IMR-90 (cell line): ENCODE measurements around the gene SLC9A9. TPM values are rescaled to one million over a fixed set of nuclear protein-coding genes. Genes with fewer than 3 reads are reported as not detected.

Experiments used
- ATAC-seq: fragments of 200-7000 bp; cut with Tn5 transposase; 2 replicates; pipeline ENCODE4 v1.9.1; 2020; ENCODE audit warnings: low read depth, mild to moderate bottlenecking, moderate library complexity
- BruUV-seq: library from RNA; stranded (reverse); fragments of 400-500 nt; replicated peaks from 2 replicates; lab custom pipeline; 2021; lab: Mats Ljungman, UMichigan
- CTCF ChIA-PET: fragments of 300-600 bp; formaldehyde crosslinking; extraction: SDS; loops from one replicate; lab custom pipeline; 2021; ENCODE audit warnings: antibody characterized with exemption; lab: Yijun Ruan, JAX
- POLR2A ChIA-PET: fragments of 300-600 bp; sonication (Branson Sonifier 250); formaldehyde crosslinking; loops from one replicate; lab custom pipeline; 2022; ENCODE audit warnings: antibody characterized with exemption; ENCODE audit not compliant: unreplicated experiment; lab: Charles Lee
- DNase-seq: peaks from one replicate; pipeline ENCODE4 v3.0.0; 2013
- H2AFZ ChIP-seq: replicated peaks from 2 replicates; pipeline ENCODE3; 2013; ENCODE audit warnings: low read length, mild to moderate bottlenecking; ENCODE audit not compliant: poor library complexity
- H2AK5ac ChIP-seq: 2 replicates; pipeline ENCODE4 v1.6.1; 2013; ENCODE audit warnings: low read depth, low read length, inconsistent platforms
- H2AK9ac ChIP-seq: replicated peaks from 2 replicates; pipeline ENCODE3; 2013; ENCODE audit warnings: mild to moderate bottlenecking, low read depth, low read length, moderate library complexity; ENCODE audit not compliant: poor library complexity
- H2BK120ac ChIP-seq: 2 replicates; pipeline ENCODE4 v1.6.1; 2013; ENCODE audit warnings: low read depth, low read length, inconsistent platforms
- H2BK15ac ChIP-seq: 3 replicates; pipeline ENCODE4 v1.6.1; 2013; ENCODE audit warnings: low read depth, low read length, inconsistent platforms
- H2BK20ac ChIP-seq: 2 replicates; pipeline ENCODE4 v1.6.1; 2013; ENCODE audit warnings: low read depth, mild to moderate bottlenecking, inconsistent platforms, low read length, moderate library complexity
- H2BK5ac ChIP-seq: 2 replicates; pipeline ENCODE4 v1.6.1; 2013; ENCODE audit warnings: mild to moderate bottlenecking, low read depth, low read length, inconsistent platforms; ENCODE audit not compliant: poor library complexity, severe bottlenecking
- H3K14ac ChIP-seq: replicated peaks from 2 replicates; pipeline ENCODE4 v1.6.1; 2013; ENCODE audit warnings: low read depth, low read length, inconsistent platforms
- H3K18ac ChIP-seq: 2 replicates; pipeline ENCODE4 v1.6.1; 2013; ENCODE audit warnings: low read depth, low read length, control low read depth
- H3K23ac ChIP-seq: 2 replicates; pipeline ENCODE4 v1.6.1; 2013; ENCODE audit warnings: low read depth, low read length, inconsistent platforms
- H3K27ac ChIP-seq: 2 replicates; pipeline ENCODE4 v1.5.1; 2013; ENCODE audit warnings: mild to moderate bottlenecking, control low read depth, low read length; ENCODE audit not compliant: insufficient read depth
- H3K27me3 ChIP-seq: 2 replicates; pipeline ENCODE4 v1.6.1; 2013; ENCODE audit warnings: low read length; ENCODE audit not compliant: control insufficient read depth, insufficient read depth
- H3K36me3 ChIP-seq: 2 replicates; pipeline ENCODE4 v1.6.1; 2013; ENCODE audit warnings: low read length, mixed read lengths; ENCODE audit not compliant: control insufficient read depth, insufficient read depth
- H3K4ac ChIP-seq: 2 replicates; pipeline ENCODE4 v1.6.1; 2013; ENCODE audit warnings: low read depth, low read length, inconsistent platforms
- H3K4me1 ChIP-seq: 2 replicates; pipeline ENCODE4 v1.6.1; 2013; ENCODE audit warnings: low read length, mixed read lengths; ENCODE audit not compliant: control insufficient read depth, insufficient read depth
- H3K4me2 ChIP-seq: 2 replicates; pipeline ENCODE4 v1.6.1; 2013; ENCODE audit warnings: low read depth, mild to moderate bottlenecking, control low read depth, low read length, moderate library complexity
- H3K4me3 ChIP-seq: 2 replicates; pipeline ENCODE4 v1.5.1; 2013; ENCODE audit warnings: low read depth, mild to moderate bottlenecking, control low read depth, low read length, moderate library complexity; ENCODE audit not compliant: insufficient read depth
- H3K56ac ChIP-seq: 2 replicates; pipeline ENCODE4 v1.6.1; 2013; ENCODE audit warnings: low read length, inconsistent platforms; ENCODE audit not compliant: insufficient read depth; ENCODE audit errors: extremely low read depth
- H3K79me1 ChIP-seq, 2 experiments: 2 replicates each; pipeline ENCODE4 v1.6.1; 2013; ENCODE audit warnings: low read length in 2 of 2, inconsistent platforms in 1 of 2, low read depth in 1 of 2
- H3K9ac ChIP-seq: 2 replicates; pipeline ENCODE4 v1.6.1; 2013; ENCODE audit warnings: low read depth, low read length, control low read depth
- H3K9me1 ChIP-seq: 2 replicates; pipeline ENCODE4 v1.6.1; 2013; ENCODE audit warnings: low read length, inconsistent platforms; ENCODE audit not compliant: insufficient read depth
- H3K9me3 ChIP-seq: 2 replicates; pipeline ENCODE4 v1.6.1; 2013; ENCODE audit warnings: low read length; ENCODE audit not compliant: control insufficient read depth, insufficient read depth
- H4K20me1 ChIP-seq: 2 replicates; pipeline ENCODE4 v1.6.1; 2013; ENCODE audit warnings: low read length, inconsistent platforms; ENCODE audit not compliant: insufficient read depth
- H4K5ac ChIP-seq: 2 replicates; pipeline ENCODE4 v1.6.1; 2013; ENCODE audit warnings: mild to moderate bottlenecking, low read depth, low read length, control low read depth
- H4K8ac ChIP-seq, 2 experiments: 2 replicates each; pipeline ENCODE4 v1.6.1; 2013; ENCODE audit warnings: low read depth in 2 of 2, low read length in 2 of 2, control low read depth in 1 of 2, inconsistent platforms in 1 of 2
- H4K91ac ChIP-seq: 2 replicates; pipeline ENCODE4 v1.6.1; 2013; ENCODE audit warnings: low read depth, low read length, inconsistent platforms; ENCODE audit not compliant: insufficient read depth
- BHLHE40 ChIP-seq: fragments of 150-350 bp; IDR thresholded peaks from 2 replicates; pipeline ENCODE4 v1.6.1; 2016; ENCODE audit warnings: mild to moderate bottlenecking, low read depth, low read length
- CEBPB ChIP-seq: IDR thresholded peaks from 2 replicates; pipeline ENCODE4 v1.6.1; 2012; ENCODE audit warnings: low read depth, low read length, improper control_type of control experiment
- CHD1 ChIP-seq: IDR thresholded peaks from 2 replicates; pipeline ENCODE4 v1.6.1; 2012; ENCODE audit warnings: low read depth, low read length, improper control_type of control experiment
- CTCF ChIP-seq: conservative IDR thresholded peaks from 2 replicates; pipeline ENCODE4 v1.5.1; 2012; ENCODE audit warnings: mild to moderate bottlenecking, low read depth, low read length, improper control_type of control experiment
- ELK1 ChIP-seq: fragments of 150-350 bp; IDR thresholded peaks from 2 replicates; pipeline ENCODE4 v1.6.1; 2016; ENCODE audit warnings: low read depth, mild to moderate bottlenecking, low read length, moderate library complexity, borderline replicate concordance
- FOS ChIP-seq: fragments of 150-350 bp; IDR thresholded peaks from 2 replicates; pipeline ENCODE4 v1.6.1; 2016; ENCODE audit warnings: low read depth, low read length
- MAFK ChIP-seq: IDR thresholded peaks from 2 replicates; pipeline ENCODE4 v1.6.1; 2012; ENCODE audit warnings: low read depth, low read length, improper control_type of control experiment
- MAZ ChIP-seq: IDR thresholded peaks from 2 replicates; pipeline ENCODE4 v1.6.1; 2012; ENCODE audit warnings: low read depth, mild to moderate bottlenecking, low read length, improper control_type of control experiment, moderate library complexity, borderline replicate concordance
- NFE2L2 ChIP-seq: fragments of 150-350 bp; IDR thresholded peaks from 2 replicates; pipeline ENCODE4 v1.6.1; 2016; ENCODE audit warnings: low read depth, mild to moderate bottlenecking, low read length
- POLR2A ChIP-seq: IDR thresholded peaks from 2 replicates; pipeline ENCODE4 v1.6.1; 2012; ENCODE audit warnings: mild to moderate bottlenecking, low read depth, low read length
- RAD21 ChIP-seq: IDR thresholded peaks from 2 replicates; pipeline ENCODE4 v1.6.1; 2012; ENCODE audit warnings: low read length, improper control_type of control experiment
- RCOR1 ChIP-seq: IDR thresholded peaks from 2 replicates; pipeline ENCODE4 v1.6.1; 2012; ENCODE audit warnings: mild to moderate bottlenecking, low read length, improper control_type of control experiment; ENCODE audit not compliant: insufficient replicate concordance
- RFX5 ChIP-seq: IDR thresholded peaks from 2 replicates; pipeline ENCODE4 v1.8.0; 2012; ENCODE audit warnings: low read depth, mild to moderate bottlenecking, low read length, moderate library complexity
- SMC3 ChIP-seq: fragments of 150-350 bp; IDR thresholded peaks from 2 replicates; pipeline ENCODE4 v1.6.1; 2016; ENCODE audit warnings: low read depth, mild to moderate bottlenecking, antibody characterized with exemption, low read length, moderate library complexity
- USF2 ChIP-seq: fragments of 150-350 bp; IDR thresholded peaks from 2 replicates; pipeline ENCODE4 v1.6.1; 2017; ENCODE audit warnings: mild to moderate bottlenecking, antibody characterized with exemption, low read length, low read depth
- WGBS, 2 experiments: methylation state at CpG; one replicate each; pipeline versions ENCODE4 v1.1.5 to v1.1.7; 2013; ENCODE audit warnings: missing lambda C conversion rate in 2 of 2; ENCODE audit not compliant: insufficient read length in 1 of 2; ENCODE audit errors: extremely low coverage in 2 of 2; 5-methylcytosine and 5-hydroxymethylcytosine counted together
- dilution Hi-C: fragments of 300-500 bp; cut with HindIII; formaldehyde crosslinking; loops from one replicate; pipeline ENCODE4 v1.14.3; 2018; ENCODE audit warnings: low sequenced_read_pairs; ENCODE audit not compliant: unreplicated experiment
- in situ Hi-C: fragments of 300-500 bp; cut with MboI; formaldehyde crosslinking; loops from 3 replicates; pipeline ENCODE4 v1.14.3; 2019; ENCODE audit warnings: low sequenced_read_pairs, inconsistent platforms, mixed read lengths
- intact Hi-C: fragments of 100-400 bp; cut with micrococcal nuclease; formaldehyde crosslinking; loops from 2 replicates; pipeline ENCODE4 v1.10.0; 2022
- polyA plus RNA-seq, 3 experiments: library from polyadenylated mRNA; depleted of rRNA; stranded (reverse); fragments of >200 nt; gene quantifications; 2 replicates each; pipeline ENCODE4 v1.2.3, GENCODE V29; 2012; ENCODE audit warnings: low replicate concordance in 1 of 3
- total RNA-seq: library from RNA; depleted of rRNA; stranded (reverse); fragments of >200 nt; gene quantifications from 2 replicates; pipeline ENCODE4 v1.2.3, GENCODE V29; 2012

Gene SLC9A9
- total and polyA plus RNA-seq, 2 of the 4 experiments (the other 2 are of a cell fraction) = 1.4 to 2.3 TPM

- Histone ChIP-seq H3K9ac (no peak overlapping the region), H3K79me1 (no peaks in the 10 kb centered on the region), H2BK120ac (peak overlapping the region; percentile 20; the same call in 1 of the 2 replicates), H3K27ac (no peak overlapping the region), H2AFZ (no peak overlapping the region), H3K23ac (no peak overlapping the region), H2BK15ac (no peak overlapping the region), H2AK9ac (no peak overlapping the region), H3K36me3 (no peaks in the 10 kb centered on the region), H3K27me3 (no peaks in the 10 kb centered on the region), H3K9me3 (no peaks in the 10 kb centered on the region), H3K56ac (no peak overlapping the region), H4K20me1 (no peaks in the 10 kb centered on the region), H4K91ac (no peak overlapping the region), H3K4me3 (no peak overlapping the region), H2AK5ac (no peak overlapping the region), H3K9me1 (no peaks in the 10 kb centered on the region), H3K4ac (no peak overlapping the region), H2BK20ac (0 out of 2 replicates have a peak overlapping the region, but pooled peaks have one; percentile 6), H4K5ac (no peak overlapping the region), H2BK5ac (no peak overlapping the region), H3K4me2 (peak overlapping the region; percentile 90; the same call in 1 of the 2 replicates), H3K4me1 (peaks cover 4% of the 10 kb centered on the region; the same call in 1 of the 2 replicates), H3K14ac (no peak overlapping the region), H3K18ac (no peak overlapping the region), H4K8ac (peak overlapping the region in 1 of 2 experiments; percentile 28; a peak in 1 of 4 replicates)
- dilution Hi-C loops = no loop called here
- CTCF ChIA-PET = interaction anchor here (0.7 kb wide), 1 partner anchor 1932 kb away, joined by 7 read pairs; no protein-coding TSS in a partner anchor
- intact Hi-C loops = loop anchor here (2.0 kb wide), 2 partner anchors 18 to 72 kb away; no protein-coding TSS in a partner anchor
- DNase-seq (no peak), ATAC-seq (no peak)
- TF ChIP-seq MAFK = no peak
- no peak for TF ChIP-seq USF2
- TF ChIP-seq SMC3 = no peak
- TF ChIP-seq RCOR1 = no peak
- no peak for TF ChIP-seq BHLHE40
- no peak for TF ChIP-seq POLR2A
- no peak for TF ChIP-seq CEBPB
- no peak for TF ChIP-seq NFE2L2
- no peak for TF ChIP-seq RAD21
- TF ChIP-seq RFX5 = no peak
- no peak for TF ChIP-seq CHD1
- TF ChIP-seq MAZ = no peak
- TF ChIP-seq ELK1 = no peak
- no peak for TF ChIP-seq FOS
- no peak for TF ChIP-seq CTCF
- BruUV-seq = no TSS peak
- POLR2A ChIA-PET = no interaction called here
- WGBS, 2 experiments = no CpG with 5 or more reads among the region's 2 CpGs
- in situ Hi-C loops = no loop called here
Measured at GRCh38 chr3:143848704-143849103, 436 bp upstream of the SLC9A9 start.
